Osteoblast (primary cell): ENCODE data around the gene AKR1C8. TPM values are rescaled to one million over a fixed set of nuclear protein-coding genes. Genes with fewer than 3 reads are reported as not detected.

Source experiments
- DNase-seq: peaks from one replicate; pipeline ENCODE4 v3.0.0; 2011; ENCODE audit warnings: low spot score, mixed read lengths; ENCODE audit not compliant: insufficient read length; ENCODE audit errors: missing footprints
- H2AFZ ChIP-seq: 2 replicates; pipeline ENCODE4 v1.6.0; 2011; ENCODE audit warnings: mild to moderate bottlenecking, low read length
- H3K27ac ChIP-seq: 2 replicates; pipeline ENCODE4 v1.5.1; 2011; ENCODE audit warnings: mild to moderate bottlenecking, low read depth, low read length, moderate library complexity
- H3K27me3 ChIP-seq: 2 replicates; pipeline ENCODE4 v1.6.0; 2012; ENCODE audit warnings: mild to moderate bottlenecking, control low read depth, inconsistent platforms, low read length, moderate library complexity; ENCODE audit not compliant: insufficient read depth
- H3K36me3 ChIP-seq: 2 replicates; pipeline ENCODE4 v1.5.1; 2011; ENCODE audit warnings: mild to moderate bottlenecking, low read length, control low read depth, moderate library complexity; ENCODE audit not compliant: insufficient read depth
- H3K4me1 ChIP-seq: 2 replicates; pipeline ENCODE4 v1.5.1; 2011; ENCODE audit warnings: mild to moderate bottlenecking, low read length, control low read depth, moderate library complexity; ENCODE audit not compliant: insufficient read depth
- H3K4me2 ChIP-seq: 2 replicates; pipeline ENCODE4 v1.6.0; 2011; ENCODE audit warnings: mild to moderate bottlenecking, low read length; ENCODE audit not compliant: insufficient read depth
- H3K4me3 ChIP-seq: fragments of 200-600 bp; sonication (generic); 3 replicates; pipeline ENCODE4 v1.5.1; 2012; ENCODE audit warnings: mild to moderate bottlenecking, low read length, inconsistent platforms; ENCODE audit not compliant: insufficient read depth
- H3K79me2 ChIP-seq: 2 replicates; pipeline ENCODE4 v1.6.0; 2012; ENCODE audit warnings: mild to moderate bottlenecking, low read length, control low read depth, inconsistent platforms; ENCODE audit not compliant: insufficient read depth
- H3K9me3 ChIP-seq: 2 replicates; pipeline ENCODE4 v1.5.1; 2011; ENCODE audit warnings: low read depth, low read length, control low read depth
- H4K20me1 ChIP-seq: 2 replicates; pipeline ENCODE4 v1.6.0; 2012; ENCODE audit warnings: mild to moderate bottlenecking, low read length, control low read depth; ENCODE audit not compliant: insufficient read depth
- CTCF ChIP-seq: IDR thresholded peaks from 2 replicates; pipeline ENCODE4 v1.5.1; 2011; ENCODE audit warnings: mild to moderate bottlenecking, low read depth, low read length, moderate library complexity; ENCODE audit errors: extremely low read depth
- total RNA-seq: library from RNA; depleted of rRNA; stranded (reverse); fragments of >200 nt; gene quantifications from 2 replicates; pipeline ENCODE4 v1.2.3, GENCODE V29; 2012

The AKR1C8 gene
- total RNA-seq, 1 donor, result not detected

GRCh38 chr10:5195727-5196374 lies 10.9 kb upstream of the AKR1C8 start:
- no peak overlapping the region for H3K4me2 ChIP-seq
- H3K9me3 ChIP-seq, result no peaks in the 10 kb centered on the region

GRCh38 chr10:5194431-5194830 lies 9.5 kb upstream of the AKR1C8 start:
- Histone ChIP-seq H4K20me1 (no peaks in the 10 kb centered on the region), H3K36me3 (no peaks in the 10 kb centered on the region), H3K79me2 (no peaks in the 10 kb centered on the region), H3K4me2 (no peak overlapping the region), H3K27me3 (no peaks in the 10 kb centered on the region), H3K27ac (no peak overlapping the region), H3K4me3 (no peak overlapping the region), H3K4me1 (no peaks in the 10 kb centered on the region), H3K9me3 (no peaks in the 10 kb centered on the region), H2AFZ (no peak overlapping the region)
- DNase-seq, result no peak
- TF ChIP-seq CTCF, result no peak

More at GRCh38 chr10:5195727-5196374, 10.9 kb upstream of the AKR1C8 start:
- H3K27me3 ChIP-seq, result no peaks in the 10 kb centered on the region
- no peak for DNase-seq
- no peak overlapping the region for H2AFZ ChIP-seq
- no peaks in the 10 kb centered on the region for H3K79me2 ChIP-seq
- H3K36me3 ChIP-seq, result no peaks in the 10 kb centered on the region
- no peak overlapping the region for H3K4me3 ChIP-seq
- H4K20me1 ChIP-seq, result no peaks in the 10 kb centered on the region
- no peaks in the 10 kb centered on the region for H3K4me1 ChIP-seq
- H3K27ac ChIP-seq, result no peak overlapping the region
- no peak for TF ChIP-seq CTCF

- no peaks in the 10 kb centered on the region for H3K79me2 ChIP-seq
- no peaks in the 10 kb centered on the region for H3K4me1 ChIP-seq
- no peak overlapping the region for H3K27ac ChIP-seq
- no peaks in the 10 kb centered on the region for H3K36me3 ChIP-seq
- no peaks in the 10 kb centered on the region for H4K20me1 ChIP-seq
- no peak overlapping the region for H3K4me3 ChIP-seq
- H2AFZ ChIP-seq, result no peak overlapping the region
- H3K4me2 ChIP-seq, result no peak overlapping the region
- no peaks in the 10 kb centered on the region for H3K27me3 ChIP-seq
- no peak for DNase-seq
- no peaks in the 10 kb centered on the region for H3K9me3 ChIP-seq
- no peak for TF ChIP-seq CTCF
Measured at GRCh38 chr10:5188358-5188757, 3.4 kb upstream of the AKR1C8 start.

DNA sequence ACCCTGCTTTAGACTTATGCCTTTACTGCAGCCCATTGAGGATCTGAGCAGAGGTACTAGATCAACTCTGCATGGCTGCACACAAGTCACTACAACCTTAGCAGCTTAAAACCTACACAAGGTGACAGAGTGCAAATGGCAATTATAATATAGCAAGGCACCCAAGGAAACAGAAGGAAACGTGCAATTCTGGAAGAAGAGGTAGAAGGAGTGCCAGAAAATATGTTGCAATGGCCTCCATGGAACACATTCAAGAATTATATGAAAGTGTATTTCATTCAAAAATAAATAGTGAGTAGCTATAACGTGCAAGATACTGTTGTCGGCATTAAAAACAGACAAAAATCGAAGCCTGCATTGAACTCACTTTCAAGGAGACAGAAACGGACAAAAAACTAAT lies 2.9 kb upstream of the AKR1C8 start:
- no peak for TF ChIP-seq CTCF
- no peaks in the 10 kb centered on the region for H3K9me3 ChIP-seq
- H3K79me2 ChIP-seq, result no peaks in the 10 kb centered on the region
- no peak overlapping the region for H3K4me2 ChIP-seq
- no peak overlapping the region for H3K4me3 ChIP-seq
- DNase-seq, result no peak
- H2AFZ ChIP-seq, result no peak overlapping the region
- no peaks in the 10 kb centered on the region for H3K27me3 ChIP-seq
- H3K27ac ChIP-seq, result no peak overlapping the region
- no peaks in the 10 kb centered on the region for H3K4me1 ChIP-seq
- no peaks in the 10 kb centered on the region for H3K36me3 ChIP-seq
- H4K20me1 ChIP-seq, result no peaks in the 10 kb centered on the region
